ENCODE results near the gene LRP1-AS. TPM values are rescaled to one million over a fixed set of nuclear protein-coding genes. Genes with fewer than 3 reads are reported as not detected.

LRP1-AS gene
- total RNA-seq, 1 experiment from 2014 or later: not detected

DNA sequence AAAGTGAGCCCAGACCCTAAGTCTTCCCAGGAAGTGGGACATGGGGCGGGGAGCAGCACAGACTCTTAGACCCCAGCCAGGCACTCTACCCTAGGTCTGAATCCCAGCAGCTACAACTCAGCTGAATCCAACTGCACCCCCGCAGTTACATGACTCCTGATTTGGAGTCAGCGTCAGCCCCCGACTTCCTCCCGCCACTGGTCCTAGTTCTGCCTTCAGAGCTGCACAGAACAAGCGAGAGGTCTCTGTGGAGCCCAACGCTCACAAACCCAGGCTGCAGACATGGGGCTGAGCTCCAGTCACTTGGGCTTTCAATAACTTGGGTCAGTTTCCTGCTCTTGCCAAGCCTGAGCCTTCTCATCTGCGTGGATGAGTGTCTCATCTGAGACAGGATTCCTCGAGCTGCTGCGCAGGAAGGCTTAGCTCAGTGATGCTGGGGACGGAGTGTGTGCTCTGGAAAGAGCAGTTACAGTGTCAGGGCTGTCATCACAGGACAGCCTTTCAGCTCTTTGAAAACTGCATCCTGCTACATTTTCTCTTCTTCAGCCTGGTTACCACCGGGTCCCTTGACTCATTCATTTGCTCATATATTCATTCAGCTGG, 38.6 kb upstream of the LRP1-AS start:
- Histone ChIP-seq H3K9me3 (replicated peaks) (no peaks in the 10 kb centered on the region), H3K4me3 (no peak overlapping the region), H3K36me3 (peaks cover 85% of the 10 kb centered on the region), H3K27me3 (replicated peaks) (no peaks in the 10 kb centered on the region), H3K27ac (no peak overlapping the region), H3K4me1 (replicated peaks) (peaks cover 23% of the 10 kb centered on the region)
- DNase-seq (ENCODE audit: low read depth in 1 of 2, low spot score in 2 of 2): no peak

DNA sequence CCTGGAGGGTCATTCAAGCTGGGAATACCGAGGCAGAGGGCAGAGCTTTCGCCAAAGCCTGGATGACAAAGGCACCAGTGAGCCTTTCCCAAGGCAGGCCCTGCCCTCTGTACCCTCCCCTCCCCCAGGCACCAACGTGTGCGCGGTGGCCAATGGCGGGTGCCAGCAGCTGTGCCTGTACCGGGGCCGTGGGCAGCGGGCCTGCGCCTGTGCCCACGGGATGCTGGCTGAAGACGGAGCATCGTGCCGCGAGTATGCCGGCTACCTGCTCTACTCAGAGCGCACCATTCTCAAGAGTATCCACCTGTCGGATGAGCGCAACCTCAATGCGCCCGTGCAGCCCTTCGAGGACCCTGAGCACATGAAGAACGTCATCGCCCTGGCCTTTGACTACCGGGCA, 38.0 kb upstream of the LRP1-AS start:
- peaks cover 25% of the 10 kb centered on the region for H3K4me1 ChIP-seq (replicated peaks)
- no peak overlapping the region for H3K27ac ChIP-seq
- H3K9me3 ChIP-seq (replicated peaks): no peaks in the 10 kb centered on the region
- no peaks in the 10 kb centered on the region for H3K27me3 ChIP-seq (replicated peaks)
- H3K36me3 ChIP-seq: peaks cover 85% of the 10 kb centered on the region
- H3K4me3 ChIP-seq: no peak overlapping the region
- no peak for DNase-seq (ENCODE audit: low read depth in 1 of 2, low spot score in 2 of 2)

DNA sequence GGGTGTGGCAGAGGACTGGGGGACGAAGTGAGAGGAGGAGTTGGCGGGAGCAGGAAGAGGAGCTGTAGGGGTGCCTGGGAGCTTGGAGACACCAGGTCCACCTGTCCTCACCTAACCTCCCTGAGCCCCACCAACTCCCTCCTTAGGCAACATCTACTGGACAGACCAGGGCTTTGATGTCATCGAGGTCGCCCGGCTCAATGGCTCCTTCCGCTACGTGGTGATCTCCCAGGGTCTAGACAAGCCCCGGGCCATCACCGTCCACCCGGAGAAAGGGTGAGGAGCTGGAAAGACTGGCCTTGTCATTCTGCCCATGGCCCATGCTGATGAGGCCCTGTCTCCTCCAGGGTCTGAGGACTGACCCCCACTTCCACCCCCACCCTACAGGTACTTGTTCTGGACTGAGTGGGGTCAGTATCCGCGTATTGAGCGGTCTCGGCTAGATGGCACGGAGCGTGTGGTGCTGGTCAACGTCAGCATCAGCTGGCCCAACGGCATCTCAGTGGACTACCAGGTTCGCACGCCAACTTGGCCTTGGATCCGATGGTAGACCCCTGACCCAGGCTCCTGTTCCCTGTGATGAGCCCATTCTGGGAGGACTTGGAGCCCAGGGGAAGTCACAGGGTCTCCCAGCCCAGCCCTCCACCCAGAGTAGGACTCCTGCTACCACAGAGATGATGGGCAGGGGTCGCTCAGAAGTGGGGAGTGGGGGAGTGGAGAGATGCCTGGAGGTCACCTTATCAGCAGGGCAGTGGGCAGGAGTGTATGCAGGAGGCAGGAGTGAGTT, 36.7 kb upstream of the LRP1-AS start:
- Histone ChIP-seq H3K4me3 (no peak overlapping the region), H3K27me3 (replicated peaks) (no peaks in the 10 kb centered on the region), H3K9me3 (replicated peaks) (no peaks in the 10 kb centered on the region), H3K36me3 (peaks cover 87% of the 10 kb centered on the region), H3K27ac (no peak overlapping the region), H3K4me1 (replicated peaks) (peaks cover 25% of the 10 kb centered on the region)
- DNase-seq (ENCODE audit: low read depth in 1 of 2, low spot score in 2 of 2): no peak

DNA sequence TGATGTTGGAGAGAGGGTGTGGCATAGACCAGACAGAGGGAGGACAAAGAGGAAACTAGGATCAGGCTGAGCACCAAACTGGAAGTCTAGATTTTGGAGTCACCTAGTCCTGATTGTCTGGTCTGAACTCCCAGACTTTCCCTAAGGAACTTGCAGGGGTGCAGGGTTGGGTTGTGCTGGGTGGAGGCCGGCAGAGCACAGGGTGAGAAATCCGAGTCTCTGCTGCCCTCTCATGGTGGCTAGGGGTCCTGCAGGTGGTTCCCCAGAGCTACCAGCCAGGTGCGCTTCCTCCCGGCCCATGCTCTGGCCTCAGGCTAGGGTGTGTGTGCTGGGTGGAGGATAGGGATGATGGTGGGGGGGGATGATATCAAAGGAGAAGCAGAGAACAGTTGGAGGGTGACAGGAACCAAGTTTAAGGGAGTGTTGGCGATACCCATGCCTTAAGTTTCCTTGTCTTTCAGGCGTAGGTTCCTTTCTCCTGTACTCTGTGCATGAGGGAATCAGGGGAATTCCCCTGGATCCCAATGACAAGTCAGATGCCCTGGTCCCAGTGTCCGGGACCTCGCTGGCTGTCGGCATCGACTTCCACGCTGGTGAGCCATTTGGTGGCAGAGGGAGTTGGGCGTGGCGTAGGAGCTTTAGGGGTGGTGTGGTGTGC, 35.6 kb upstream of the LRP1-AS start:
- Histone ChIP-seq H3K9me3 (replicated peaks) (no peaks in the 10 kb centered on the region), H3K27me3 (replicated peaks) (no peaks in the 10 kb centered on the region), H3K36me3 (peaks cover 88% of the 10 kb centered on the region), H3K27ac (no peak overlapping the region), H3K4me3 (no peak overlapping the region), H3K4me1 (replicated peaks) (peaks cover 25% of the 10 kb centered on the region)
- DNase-seq (ENCODE audit: low read depth in 1 of 2, low spot score in 2 of 2): peak; percentile 74 to 82

DNA sequence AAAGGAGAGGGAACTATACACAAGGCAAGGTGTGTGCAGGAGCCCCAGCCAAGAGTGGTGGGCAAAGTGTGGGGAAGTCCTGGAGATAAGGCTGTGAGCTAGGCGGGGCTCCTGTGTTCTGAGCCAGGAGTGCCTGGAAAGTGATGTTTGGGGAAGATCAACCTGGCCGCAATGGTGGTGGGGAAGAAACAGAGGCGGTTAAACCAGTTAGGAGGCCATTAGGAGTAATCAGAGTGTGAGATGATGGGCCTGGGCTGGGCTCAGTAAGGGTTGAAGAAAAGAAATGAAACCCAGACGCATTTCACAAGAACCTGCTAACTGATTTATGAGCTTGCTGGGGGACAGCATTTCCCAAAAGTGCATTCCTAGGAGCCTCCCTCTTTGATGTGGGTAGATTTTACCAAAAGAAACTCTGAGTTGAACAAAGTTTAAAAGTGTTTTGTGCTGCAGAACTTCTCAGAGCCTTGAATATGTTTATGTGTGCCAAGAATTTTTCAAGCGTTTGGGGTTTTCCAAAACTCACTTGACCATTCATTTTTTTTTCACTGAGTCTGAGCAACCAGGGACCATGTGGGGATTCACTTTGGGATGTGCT, 34.2 kb upstream of the LRP1-AS start:
- peak in 1 of 2 experiments; percentile 21 for DNase-seq (ENCODE audit: low read depth in 1 of 2, low spot score in 2 of 2)
- Histone ChIP-seq H3K27ac (no peak overlapping the region), H3K27me3 (replicated peaks) (no peaks in the 10 kb centered on the region), H3K4me1 (replicated peaks) (peaks cover 25% of the 10 kb centered on the region), H3K4me3 (no peak overlapping the region), H3K9me3 (replicated peaks) (no peaks in the 10 kb centered on the region), H3K36me3 (peaks cover 84% of the 10 kb centered on the region)

DNA sequence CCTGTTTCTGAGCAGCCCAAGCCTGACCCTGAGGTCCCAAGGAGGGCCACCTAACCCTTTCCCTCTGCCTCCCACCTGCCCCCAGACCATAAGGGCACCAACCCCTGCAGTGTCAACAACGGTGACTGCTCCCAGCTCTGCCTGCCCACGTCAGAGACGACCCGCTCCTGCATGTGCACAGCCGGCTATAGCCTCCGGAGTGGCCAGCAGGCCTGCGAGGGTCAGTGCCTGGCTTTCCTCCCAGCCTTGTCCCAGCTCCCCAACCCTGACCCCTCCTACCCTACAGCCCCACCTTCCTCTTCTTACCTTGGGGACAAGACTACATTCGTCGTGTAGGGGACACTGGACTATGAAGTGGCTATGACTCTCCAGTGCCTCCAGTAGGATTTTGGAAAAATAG, 33.7 kb upstream of the LRP1-AS start:
- DNase-seq (ENCODE audit: low read depth in 1 of 2, low spot score in 2 of 2): no peak
- Histone ChIP-seq H3K4me3 (no peak overlapping the region), H3K9me3 (replicated peaks) (no peaks in the 10 kb centered on the region), H3K36me3 (peaks cover 84% of the 10 kb centered on the region), H3K4me1 (replicated peaks) (peaks cover 25% of the 10 kb centered on the region), H3K27ac (no peak overlapping the region), H3K27me3 (replicated peaks) (no peaks in the 10 kb centered on the region)

DNA sequence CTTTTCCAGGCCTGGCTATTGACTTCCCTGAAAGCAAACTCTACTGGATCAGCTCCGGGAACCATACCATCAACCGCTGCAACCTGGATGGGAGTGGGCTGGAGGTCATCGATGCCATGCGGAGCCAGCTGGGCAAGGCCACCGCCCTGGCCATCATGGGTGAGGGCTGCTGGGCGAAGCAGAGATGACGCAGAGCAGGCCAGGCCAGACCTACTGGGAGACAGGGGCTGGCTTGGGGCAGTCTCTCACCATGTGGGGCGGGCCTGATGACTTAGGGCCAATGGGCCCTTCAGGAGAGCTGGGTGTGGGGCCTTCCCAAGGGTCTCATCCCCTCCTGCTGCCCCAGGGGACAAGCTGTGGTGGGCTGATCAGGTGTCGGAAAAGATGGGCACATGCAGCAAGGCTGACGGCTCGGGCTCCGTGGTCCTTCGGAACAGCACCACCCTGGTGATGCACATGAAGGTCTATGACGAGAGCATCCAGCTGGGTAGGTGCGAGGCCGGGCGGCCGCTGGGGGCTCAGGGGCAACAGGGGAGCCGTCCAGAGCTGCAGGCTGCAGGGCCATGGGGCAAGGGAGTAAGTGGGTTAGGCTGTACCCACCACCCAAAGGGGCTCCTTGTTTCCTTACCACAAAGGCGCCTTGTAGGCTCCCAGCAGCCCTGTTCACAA, 33.0 kb upstream of the LRP1-AS start:
- no peak for DNase-seq (ENCODE audit: low read depth in 1 of 2, low spot score in 2 of 2)
- peaks cover 84% of the 10 kb centered on the region for H3K36me3 ChIP-seq
- no peak overlapping the region for H3K4me3 ChIP-seq
- H3K27ac ChIP-seq: no peak overlapping the region
- no peaks in the 10 kb centered on the region for H3K27me3 ChIP-seq (replicated peaks)
- peaks cover 25% of the 10 kb centered on the region for H3K4me1 ChIP-seq (replicated peaks)
- H3K9me3 ChIP-seq (replicated peaks): no peaks in the 10 kb centered on the region; the same call in 1 of the 2 replicates

DNA sequence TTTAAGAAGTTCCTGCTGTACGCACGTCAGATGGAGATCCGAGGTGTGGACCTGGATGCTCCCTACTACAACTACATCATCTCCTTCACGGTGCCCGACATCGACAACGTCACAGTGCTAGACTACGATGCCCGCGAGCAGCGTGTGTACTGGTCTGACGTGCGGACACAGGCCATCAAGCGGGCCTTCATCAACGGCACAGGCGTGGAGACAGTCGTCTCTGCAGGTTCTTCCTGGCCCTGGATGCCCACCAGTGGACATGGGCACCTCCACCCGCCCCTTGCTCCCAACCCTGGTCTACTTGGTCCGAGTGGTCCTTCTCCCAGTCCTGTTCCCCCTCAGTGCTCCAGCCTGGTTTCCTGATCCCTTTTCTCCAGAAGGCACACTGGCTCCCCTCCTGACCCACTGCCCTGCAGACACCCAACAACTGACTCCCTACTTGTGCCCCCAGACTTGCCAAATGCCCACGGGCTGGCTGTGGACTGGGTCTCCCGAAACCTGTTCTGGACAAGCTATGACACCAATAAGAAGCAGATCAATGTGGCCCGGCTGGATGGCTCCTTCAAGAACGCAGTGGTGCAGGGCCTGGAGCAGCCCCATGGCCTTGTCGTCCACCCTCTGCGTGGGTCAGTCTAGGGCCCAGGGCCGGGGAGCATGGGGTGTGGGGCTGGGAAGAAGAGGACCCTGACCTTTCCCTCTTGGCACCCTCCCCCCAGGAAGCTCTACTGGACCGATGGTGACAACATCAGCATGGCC, 32.1 kb upstream of the LRP1-AS start:
- no peak overlapping the region for H3K4me3 ChIP-seq
- H3K27ac ChIP-seq: no peak overlapping the region
- peaks cover 25% of the 10 kb centered on the region for H3K4me1 ChIP-seq (replicated peaks)
- DNase-seq (ENCODE audit: low read depth in 1 of 2, low spot score in 2 of 2): no peak
- no peaks in the 10 kb centered on the region; the same call in 1 of the 2 replicates for H3K9me3 ChIP-seq (replicated peaks)
- H3K27me3 ChIP-seq (replicated peaks): no peaks in the 10 kb centered on the region
- H3K36me3 ChIP-seq: peaks cover 80% of the 10 kb centered on the region

DNA sequence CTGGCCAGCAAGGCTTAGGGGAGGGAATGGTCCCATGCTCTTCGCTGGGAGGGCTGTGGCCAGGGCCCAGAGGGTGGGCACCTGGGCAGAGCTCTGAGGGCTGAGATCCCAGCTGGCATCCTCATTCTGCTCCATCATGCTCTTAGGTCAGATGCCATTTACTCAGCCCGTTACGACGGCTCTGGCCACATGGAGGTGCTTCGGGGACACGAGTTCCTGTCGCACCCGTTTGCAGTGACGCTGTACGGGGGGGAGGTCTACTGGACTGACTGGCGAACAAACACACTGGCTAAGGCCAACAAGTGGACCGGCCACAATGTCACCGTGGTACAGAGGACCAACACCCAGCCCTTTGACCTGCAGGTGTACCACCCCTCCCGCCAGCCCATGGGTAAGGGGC, 30.8 kb upstream of the LRP1-AS start:
- peaks cover 80% of the 10 kb centered on the region for H3K36me3 ChIP-seq
- H3K9me3 ChIP-seq (replicated peaks): no peaks in the 10 kb centered on the region; the same call in 1 of the 2 replicates
- no peak for DNase-seq (ENCODE audit: low read depth in 1 of 2, low spot score in 2 of 2)
- H3K4me1 ChIP-seq (replicated peaks): peaks cover 24% of the 10 kb centered on the region
- H3K27me3 ChIP-seq (replicated peaks): no peaks in the 10 kb centered on the region
- no peak overlapping the region for H3K4me3 ChIP-seq
- no peak overlapping the region for H3K27ac ChIP-seq

DNA sequence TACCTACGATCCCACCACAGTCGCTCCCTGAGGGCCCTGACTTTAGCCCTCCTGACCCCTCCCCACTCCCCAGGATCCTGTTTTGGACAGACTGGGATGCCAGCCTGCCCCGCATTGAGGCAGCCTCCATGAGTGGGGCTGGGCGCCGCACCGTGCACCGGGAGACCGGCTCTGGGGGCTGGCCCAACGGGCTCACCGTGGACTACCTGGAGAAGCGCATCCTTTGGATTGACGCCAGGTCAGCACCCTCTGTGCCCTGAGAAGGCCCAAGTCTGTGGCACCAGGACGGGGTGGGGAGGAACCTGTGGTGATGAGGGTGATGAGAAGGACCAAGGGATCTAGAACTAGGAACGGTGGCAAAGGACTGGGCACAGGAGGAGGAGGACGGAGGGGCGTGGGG, 29.9 kb upstream of the LRP1-AS start:
- Histone ChIP-seq H3K27me3 (replicated peaks) (no peaks in the 10 kb centered on the region), H3K4me3 (no peak overlapping the region), H3K27ac (no peak overlapping the region), H3K9me3 (replicated peaks) (no peaks in the 10 kb centered on the region; the same call in 1 of the 2 replicates), H3K36me3 (peaks cover 86% of the 10 kb centered on the region), H3K4me1 (replicated peaks) (peaks cover 15% of the 10 kb centered on the region)
- no peak for DNase-seq (ENCODE audit: low read depth in 1 of 2, low spot score in 2 of 2)

DNA sequence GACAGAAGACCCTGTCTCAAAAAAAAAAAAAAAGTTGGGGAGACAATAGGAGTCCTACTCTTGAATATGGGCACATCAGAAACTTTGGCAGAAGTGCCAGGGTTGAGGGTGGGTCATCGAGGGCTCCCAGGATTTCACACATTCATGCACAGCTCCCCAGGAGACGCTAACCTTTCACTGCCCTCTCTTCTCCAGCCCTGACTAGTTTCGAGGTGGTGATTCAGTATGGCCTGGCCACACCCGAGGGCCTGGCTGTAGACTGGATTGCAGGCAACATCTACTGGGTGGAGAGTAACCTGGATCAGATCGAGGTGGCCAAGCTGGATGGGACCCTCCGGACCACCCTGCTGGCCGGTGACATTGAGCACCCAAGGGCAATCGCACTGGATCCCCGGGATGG, 29.4 kb upstream of the LRP1-AS start:
- no peak overlapping the region for H3K27ac ChIP-seq
- peaks cover 87% of the 10 kb centered on the region for H3K36me3 ChIP-seq

DNA sequence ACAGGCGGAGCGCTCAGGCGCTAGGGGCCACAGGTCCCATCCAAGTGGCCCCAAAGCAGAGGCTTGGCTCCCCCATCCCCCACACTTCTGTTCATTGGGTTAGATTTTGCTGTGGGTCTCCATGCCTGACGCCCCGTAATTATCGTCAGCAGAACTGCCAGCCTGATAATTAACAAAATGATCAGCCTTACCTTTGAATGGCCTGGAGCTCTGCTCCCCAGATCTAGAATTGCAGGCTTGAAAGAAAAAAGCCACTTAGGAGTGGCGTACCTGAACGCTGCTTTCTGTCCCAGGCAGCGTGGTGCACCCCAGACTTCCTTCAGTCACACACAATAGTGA, 28.7 kb upstream of the LRP1-AS start:
- Histone ChIP-seq H3K36me3 (peaks cover 84% of the 10 kb centered on the region), H3K4me1 (replicated peaks) (peaks cover 3% of the 10 kb centered on the region), H3K4me3 (no peak overlapping the region), H3K9me3 (replicated peaks) (no peaks in the 10 kb centered on the region; the same call in 1 of the 2 replicates), H3K27me3 (replicated peaks) (no peaks in the 10 kb centered on the region), H3K27ac (no peak overlapping the region)
- DNase-seq (ENCODE audit: low read depth in 1 of 2, low spot score in 2 of 2): no peak

More for the DNA sequence above, 29.4 kb upstream of the LRP1-AS start:
- no peak for DNase-seq (ENCODE audit: low read depth in 1 of 2, low spot score in 2 of 2)
- Histone ChIP-seq H3K9me3 (replicated peaks) (no peaks in the 10 kb centered on the region; the same call in 1 of the 2 replicates), H3K4me1 (replicated peaks) (peaks cover 10% of the 10 kb centered on the region), H3K4me3 (no peak overlapping the region), H3K27me3 (replicated peaks) (no peaks in the 10 kb centered on the region)
